ENCODE data around the gene MAP2K5.

MAP2K5 gene

GRCh38 chr15:67717776-67718175 lies 175.3 kb downstream of the MAP2K5 start:
- Mint-ChIP-seq H3K36me3 (ENCODE audit: low read depth) (peaks cover 11% of the 10 kb centered on the region), H3K9me3 (no peaks in the 10 kb centered on the region), H3K4me1 (ENCODE audit: low read depth) (no peaks in the 10 kb centered on the region), H3K27ac (no peak overlapping the region), H3K27me3 (no peaks in the 10 kb centered on the region), H3K4me3 (no peak overlapping the region)
- DNase-seq, result no peak

GRCh38 chr15:67719330-67719959 lies 176.9 kb downstream of the MAP2K5 start:
- Mint-ChIP-seq H3K4me3 (no peak overlapping the region), H3K27me3 (no peaks in the 10 kb centered on the region), H3K9me3 (no peaks in the 10 kb centered on the region), H3K36me3 (ENCODE audit: low read depth) (peaks cover 7% of the 10 kb centered on the region), H3K27ac (no peak overlapping the region), H3K4me1 (ENCODE audit: low read depth) (peaks cover 4% of the 10 kb centered on the region)
- no peak for DNase-seq

- Mint-ChIP-seq H3K27me3 (no peaks in the 10 kb centered on the region), H3K27ac (no peak overlapping the region), H3K9me3 (no peaks in the 10 kb centered on the region), H3K4me3 (no peak overlapping the region), H3K36me3 (ENCODE audit: low read depth) (peaks cover 9% of the 10 kb centered on the region), H3K4me1 (ENCODE audit: low read depth) (peaks cover 9% of the 10 kb centered on the region)
- no peak for DNase-seq
These were observed 178.2 kb downstream of the MAP2K5 start for GRCh38 chr15:67720556-67721175.

- no peak overlapping the region for H3K4me3 Mint-ChIP-seq
- H3K9me3 Mint-ChIP-seq, result no peaks in the 10 kb centered on the region
- H3K36me3 Mint-ChIP-seq (ENCODE audit: low read depth), result peaks cover 9% of the 10 kb centered on the region
- no peak overlapping the region for H3K27ac Mint-ChIP-seq
- no peaks in the 10 kb centered on the region for H3K27me3 Mint-ChIP-seq
- no peak for DNase-seq
- H3K4me1 Mint-ChIP-seq (ENCODE audit: low read depth), result peaks cover 9% of the 10 kb centered on the region
These were observed 179.7 kb downstream of the MAP2K5 start for GRCh38 chr15:67722030-67722817.

GRCh38 chr15:67723294-67724024 lies 181.0 kb downstream of the MAP2K5 start:
- Mint-ChIP-seq H3K27me3 (no peaks in the 10 kb centered on the region), H3K9me3 (no peaks in the 10 kb centered on the region)

GRCh38 chr15:67724691-67725375 lies 182.3 kb downstream of the MAP2K5 start:
- H3K36me3 Mint-ChIP-seq (ENCODE audit: low read depth), result peaks cover 6% of the 10 kb centered on the region
- H3K9me3 Mint-ChIP-seq, result no peaks in the 10 kb centered on the region
- no peak for DNase-seq
- no peaks in the 10 kb centered on the region for H3K27me3 Mint-ChIP-seq
- H3K4me3 Mint-ChIP-seq, result no peak overlapping the region
- peaks cover 10% of the 10 kb centered on the region for H3K4me1 Mint-ChIP-seq (ENCODE audit: low read depth)
- no peak overlapping the region for H3K27ac Mint-ChIP-seq

More at GRCh38 chr15:67723294-67724024, 181.0 kb downstream of the MAP2K5 start:
- H3K36me3 Mint-ChIP-seq (ENCODE audit: low read depth), result peaks cover 6% of the 10 kb centered on the region
- DNase-seq, result no peak
- peaks cover 9% of the 10 kb centered on the region for H3K4me1 Mint-ChIP-seq (ENCODE audit: low read depth)
- no peak overlapping the region for H3K27ac Mint-ChIP-seq
- H3K4me3 Mint-ChIP-seq, result no peak overlapping the region

- Mint-ChIP-seq H3K27ac (no peak overlapping the region), H3K9me3 (no peaks in the 10 kb centered on the region), H3K36me3 (ENCODE audit: low read depth) (peaks cover 2% of the 10 kb centered on the region), H3K4me1 (ENCODE audit: low read depth) (peaks cover 10% of the 10 kb centered on the region), H3K4me3 (no peak overlapping the region), H3K27me3 (no peaks in the 10 kb centered on the region)
- DNase-seq, result no peak
These were observed 187.6 kb downstream of the MAP2K5 start for GRCh38 chr15:67730135-67730534.

GRCh38 chr15:67731112-67731721 lies 188.7 kb downstream of the MAP2K5 start:
- no peaks in the 10 kb centered on the region for H3K9me3 Mint-ChIP-seq

GRCh38 chr15:67732164-67732563 lies 189.7 kb downstream of the MAP2K5 start:
- Mint-ChIP-seq H3K4me3 (no peak overlapping the region), H3K9me3 (no peaks in the 10 kb centered on the region), H3K27ac (no peak overlapping the region), H3K27me3 (no peaks in the 10 kb centered on the region), H3K36me3 (ENCODE audit: low read depth) (no peaks in the 10 kb centered on the region), H3K4me1 (ENCODE audit: low read depth) (peaks cover 21% of the 10 kb centered on the region)
- no peak for DNase-seq

More at GRCh38 chr15:67731112-67731721, 188.7 kb downstream of the MAP2K5 start:
- peaks cover 20% of the 10 kb centered on the region for H3K4me1 Mint-ChIP-seq (ENCODE audit: low read depth)
- no peak overlapping the region for H3K27ac Mint-ChIP-seq
- no peak for DNase-seq
- H3K4me3 Mint-ChIP-seq, result no peak overlapping the region
- H3K36me3 Mint-ChIP-seq (ENCODE audit: low read depth), result no peaks in the 10 kb centered on the region
- no peaks in the 10 kb centered on the region for H3K27me3 Mint-ChIP-seq

- H3K27me3 Mint-ChIP-seq, result no peaks in the 10 kb centered on the region
These were observed 190.3 kb downstream of the MAP2K5 start for GRCh38 chr15:67732671-67733374.

GRCh38 chr15:67735896-67736295 lies 193.4 kb downstream of the MAP2K5 start:
- Mint-ChIP-seq H3K4me3 (no peak overlapping the region), H3K4me1 (ENCODE audit: low read depth) (peaks cover 21% of the 10 kb centered on the region), H3K9me3 (no peaks in the 10 kb centered on the region), H3K36me3 (ENCODE audit: low read depth) (no peaks in the 10 kb centered on the region), H3K27me3 (no peaks in the 10 kb centered on the region), H3K27ac (no peak overlapping the region)
- no peak for DNase-seq

More at GRCh38 chr15:67732671-67733374, 190.3 kb downstream of the MAP2K5 start:
- no peak overlapping the region for H3K27ac Mint-ChIP-seq
- no peaks in the 10 kb centered on the region for H3K9me3 Mint-ChIP-seq
- peaks cover 21% of the 10 kb centered on the region for H3K4me1 Mint-ChIP-seq (ENCODE audit: low read depth)
- H3K4me3 Mint-ChIP-seq, result no peak overlapping the region
- no peak for DNase-seq
- H3K36me3 Mint-ChIP-seq (ENCODE audit: low read depth), result no peaks in the 10 kb centered on the region

GRCh38 chr15:67736810-67737209 lies 194.3 kb downstream of the MAP2K5 start:
- H3K4me3 Mint-ChIP-seq, result no peak overlapping the region
- H3K27me3 Mint-ChIP-seq, result no peaks in the 10 kb centered on the region
- H3K36me3 Mint-ChIP-seq (ENCODE audit: low read depth), result peaks cover 2% of the 10 kb centered on the region
- DNase-seq, result no peak
- peaks cover 25% of the 10 kb centered on the region for H3K4me1 Mint-ChIP-seq (ENCODE audit: low read depth)
- H3K27ac Mint-ChIP-seq, result no peak overlapping the region
- no peaks in the 10 kb centered on the region for H3K9me3 Mint-ChIP-seq

GRCh38 chr15:67738056-67738455 lies 195.6 kb downstream of the MAP2K5 start:
- H3K9me3 Mint-ChIP-seq, result no peaks in the 10 kb centered on the region
- H3K27ac Mint-ChIP-seq, result no peak overlapping the region
- no peak for DNase-seq
- peaks cover 33% of the 10 kb centered on the region for H3K4me1 Mint-ChIP-seq (ENCODE audit: low read depth)
- no peaks in the 10 kb centered on the region for H3K27me3 Mint-ChIP-seq
- no peak overlapping the region for H3K4me3 Mint-ChIP-seq
- peaks cover 2% of the 10 kb centered on the region for H3K36me3 Mint-ChIP-seq (ENCODE audit: low read depth)

Data from activated T-cell treated with anti-CD3 and anti-CD28 coated beads, Interleukin-2, amount 50 U/mL, for 24 hours (primary cell).